ENCODE data around the gene ACTG2. TPM values are rescaled to one million over a fixed set of nuclear protein-coding genes. Genes with fewer than 3 reads are reported as not detected.

Gene ACTG2
- total RNA-seq, 1 experiment from 2014 or later = 1.5 TPM

DNA sequence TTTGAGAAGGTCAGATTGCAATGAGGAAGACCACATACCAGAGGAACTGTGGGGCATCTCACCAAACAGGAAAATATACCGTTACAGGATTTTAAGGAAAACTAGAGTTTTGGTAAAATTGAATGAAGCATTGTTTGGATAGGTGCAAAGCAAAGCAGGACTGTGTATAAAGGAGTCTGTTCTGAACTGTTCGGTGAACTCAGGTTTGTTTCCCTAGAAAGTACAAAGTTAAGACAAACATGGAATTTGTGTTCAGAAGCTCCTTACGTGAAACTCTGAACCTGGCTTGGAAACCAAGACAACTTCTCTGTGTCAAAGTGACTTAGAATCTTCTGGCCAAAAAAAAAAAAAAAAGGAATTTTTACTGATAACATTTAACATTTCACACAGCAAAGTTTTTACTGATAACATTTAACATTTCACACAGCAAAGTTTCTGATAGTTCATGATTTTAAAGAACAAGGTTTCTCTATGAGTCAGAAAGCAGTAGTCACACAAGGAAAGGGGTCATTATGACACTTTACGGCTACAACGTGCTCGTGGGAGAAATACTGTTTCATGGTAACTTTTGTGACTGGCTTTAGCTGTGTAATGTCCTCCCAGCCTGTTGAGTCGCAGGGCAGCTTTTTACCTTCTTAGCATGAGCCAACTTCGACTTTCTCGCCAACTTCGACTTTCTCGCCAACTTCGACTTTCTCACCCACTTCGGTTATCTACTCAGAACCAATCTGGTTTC, 70.7 kb downstream of the ACTG2 start:
- H3K4me1 Mint-ChIP-seq = peaks cover 5% of the 10 kb centered on the region in 2 experiments; a peak in 3 of 4 replicates
- Histone ChIP-seq H3K27ac (ENCODE audit: insufficient read length, low read depth, low read length) (no peak overlapping the region), H2BK15ac (ENCODE audit: low read depth, low read length) (no peak overlapping the region), H3K9me3 (ENCODE audit: control insufficient read depth, low read depth, low read length) (no peaks in the 10 kb centered on the region), H4K20me1 (ENCODE audit: control insufficient read depth, insufficient read depth, insufficient read length) (no peaks in the 10 kb centered on the region), H4K5ac (ENCODE audit: insufficient read length, low read depth, low read length) (no peak overlapping the region), H2AK5ac (ENCODE audit: insufficient read length, low read length) (no peak overlapping the region), H4K91ac (ENCODE audit: insufficient read length, low read depth, low read length) (no peak overlapping the region), H3K9ac (ENCODE audit: extremely low read depth, insufficient read length, low read length) (no peak overlapping the region), H3K27me3 (ENCODE audit: insufficient read depth, low read length) (no peaks in the 10 kb centered on the region), H2BK12ac (ENCODE audit: insufficient read length, low read depth, low read length) (no peak overlapping the region), H3K4me1 (ENCODE audit: insufficient read depth, low read length) (no peaks in the 10 kb centered on the region), H3K23ac (ENCODE audit: insufficient read length, low read depth, low read length) (no peak overlapping the region), H2BK120ac (ENCODE audit: low read depth, low read length, poor library complexity, severe bottlenecking) (no peak overlapping the region), H3K18ac (ENCODE audit: insufficient read length, low read depth, low read length) (no peak overlapping the region), H3K56ac (ENCODE audit: insufficient read length, low read depth, low read length) (no peak overlapping the region), H2BK20ac (ENCODE audit: low read depth, low read length, poor library complexity, severe bottlenecking) (no peak overlapping the region), H3T11ph (ENCODE audit: low read length) (no peak overlapping the region), H3K79me2 (ENCODE audit: insufficient read depth, low read length) (no peaks in the 10 kb centered on the region), H3K23me2 (ENCODE audit: insufficient read length, low read depth, low read length, poor library complexity, severe bottlenecking) (no peaks in the 10 kb centered on the region), H3K79me1 (ENCODE audit: insufficient read depth, low read depth, low read length, poor library complexity, severe bottlenecking) (no peaks in the 10 kb centered on the region), H3K4ac (ENCODE audit: low read depth, low read length) (no peak overlapping the region), H4K8ac (replicated peaks; ENCODE audit: insufficient read length, low read depth, low read length) (no peak overlapping the region), H3K4me2 (ENCODE audit: insufficient read depth, insufficient read length, low read length) (no peak overlapping the region), H3K14ac (ENCODE audit: insufficient read depth, low read length) (no peak overlapping the region), H2BK5ac (ENCODE audit: insufficient read length, low read length) (no peak overlapping the region), H2AFZ (ENCODE audit: low read length) (no peak overlapping the region)
- H3K27ac Mint-ChIP-seq = no peak overlapping the region
- DNase-seq = no peak
- H3K4me3 Mint-ChIP-seq = no peak overlapping the region
- WGBS (ENCODE audit: extremely low coverage, insufficient read length, low lambda C conversion rate) = 100% methylated on average over 6 of the region's 13 CpGs
- peaks cover 11% of the 10 kb centered on the region; the same call in 1 of the 2 replicates for H3K27me3 Mint-ChIP-seq (ENCODE audit: low read depth)
- TF ChIP-seq, protein P1, sequence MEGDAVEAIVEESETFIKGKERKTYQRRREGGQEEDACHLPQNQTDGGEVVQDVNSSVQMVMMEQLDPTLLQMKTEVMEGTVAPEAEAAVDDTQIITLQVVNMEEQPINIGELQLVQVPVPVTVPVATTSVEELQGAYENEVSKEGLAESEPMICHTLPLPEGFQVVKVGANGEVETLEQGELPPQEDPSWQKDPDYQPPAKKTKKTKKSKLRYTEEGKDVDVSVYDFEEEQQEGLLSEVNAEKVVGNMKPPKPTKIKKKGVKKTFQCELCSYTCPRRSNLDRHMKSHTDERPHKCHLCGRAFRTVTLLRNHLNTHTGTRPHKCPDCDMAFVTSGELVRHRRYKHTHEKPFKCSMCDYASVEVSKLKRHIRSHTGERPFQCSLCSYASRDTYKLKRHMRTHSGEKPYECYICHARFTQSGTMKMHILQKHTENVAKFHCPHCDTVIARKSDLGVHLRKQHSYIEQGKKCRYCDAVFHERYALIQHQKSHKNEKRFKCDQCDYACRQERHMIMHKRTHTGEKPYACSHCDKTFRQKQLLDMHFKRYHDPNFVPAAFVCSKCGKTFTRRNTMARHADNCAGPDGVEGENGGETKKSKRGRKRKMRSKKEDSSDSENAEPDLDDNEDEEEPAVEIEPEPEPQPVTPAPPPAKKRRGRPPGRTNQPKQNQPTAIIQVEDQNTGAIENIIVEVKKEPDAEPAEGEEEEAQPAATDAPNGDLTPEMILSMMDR (conservative IDR thresholded peaks at IDR 0.05) = no peak
- H3K36me3 Mint-ChIP-seq (ENCODE audit: insufficient read depth in 1 of 3, low read depth in 3 of 3) = peaks cover 11 to 15% (median 13%) of the 10 kb centered on the region in 3 experiments; a peak in 6 of 7 replicates
- H3K9me3 Mint-ChIP-seq = no peaks in the 10 kb centered on the region

Measured in H9 (cell line).